Activated CD8-positive, alpha-beta T cell treated with anti-CD3 and anti-CD28 coated beads for 36 hours (primary cell): ENCODE measurements around the gene ATP6V1C2. TPM values are rescaled to one million over a fixed set of nuclear protein-coding genes. Genes with fewer than 3 reads are reported as not detected.

ENCODE experiments used
- ATAC-seq: fragments of 200-7000 bp; cut with Tn5 transposase; one replicate; pipeline ENCODE4 v1.10.0; 2021; ENCODE audit warnings: mild to moderate bottlenecking, moderate library complexity
- CTCF ChIA-PET: fragments of 350-600 bp; sonication (Branson Sonifier 250); formaldehyde crosslinking; loops from one replicate; lab custom pipeline; 2021; ENCODE audit warnings: antibody characterized with exemption; lab: Charles Lee
- POLR2A ChIA-PET: fragments of 350-600 bp; sonication (Branson Sonifier 250); formaldehyde crosslinking; loops from one replicate; lab custom pipeline; 2021; ENCODE audit warnings: antibody characterized with exemption; lab: Charles Lee
- DNase-seq: peaks from one replicate; pipeline ENCODE4 v3.0.0-alpha.2; 2020
- H3K27ac Mint-ChIP-seq: one replicate; pipeline ENCODE4 v1.8.0; 2021; ENCODE audit warnings: mild to moderate bottlenecking, mixed read lengths
- H3K27me3 Mint-ChIP-seq: one replicate; pipeline ENCODE4 v1.8.0; 2021; ENCODE audit warnings: mixed read lengths
- H3K36me3 Mint-ChIP-seq: one replicate; pipeline ENCODE4 v1.8.0; 2021; ENCODE audit warnings: low read depth, mixed read lengths
- H3K4me1 Mint-ChIP-seq: one replicate; pipeline ENCODE4 v1.8.0; 2021; ENCODE audit warnings: low read depth, mixed read lengths
- H3K4me3 Mint-ChIP-seq: one replicate; pipeline ENCODE4 v1.8.0; 2021; ENCODE audit warnings: mild to moderate bottlenecking, moderate library complexity, mixed read lengths
- H3K9me3 Mint-ChIP-seq: one replicate; pipeline ENCODE4 v1.8.0; 2021; ENCODE audit warnings: mixed read lengths
- intact Hi-C: fragments of 100-400 bp; cut with micrococcal nuclease; formaldehyde crosslinking; loops from one replicate; pipeline ENCODE4 v1.10.0; 2022
- total RNA-seq, 2 experiments: library from RNA; stranded (reverse); gene quantifications; one replicate each; pipeline ENCODE4 v1.2.3, GENCODE V29; 2021
- TF ChIP-seq, protein P1 (sequence below): fragments of 200-600 bp; IDR thresholded peaks from one replicate; pipeline ENCODE4 v1.8.0; 2022; ENCODE audit warnings: antibody characterized with exemption, mild to moderate bottlenecking

Gene ATP6V1C2
- total RNA-seq, 2 experiments from 2014 or later: not detected

DNA sequence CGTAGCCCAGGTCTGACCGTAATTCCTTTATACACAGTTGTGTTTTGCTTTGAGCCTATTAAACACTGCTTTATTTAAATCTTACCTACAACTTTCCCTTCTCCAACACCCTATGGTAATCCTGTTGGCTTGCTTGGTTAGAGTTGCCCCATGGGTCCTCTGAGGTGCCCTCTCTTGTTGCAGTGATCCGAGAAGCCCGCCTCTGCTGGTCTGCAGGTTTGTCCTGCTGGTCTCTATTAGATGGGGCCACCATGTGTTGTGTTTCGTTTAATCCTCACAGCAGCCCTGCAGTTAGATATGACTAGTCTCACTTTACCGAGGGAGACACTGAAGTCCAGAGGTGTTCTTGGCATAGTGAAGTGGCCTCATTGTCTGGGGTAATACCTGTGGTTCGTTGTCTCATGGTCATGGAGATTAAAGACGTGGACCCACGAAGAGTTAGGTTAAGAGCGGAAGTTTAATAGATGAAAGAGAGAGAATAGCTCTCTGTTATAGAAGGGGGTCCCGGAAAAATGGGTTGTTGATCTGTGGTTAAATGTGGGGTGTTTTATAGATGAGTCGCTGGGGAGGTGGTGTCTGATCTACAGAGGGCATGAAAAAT, 98.4 kb downstream of the ATP6V1C2 start:
- TF ChIP-seq, protein P1, sequence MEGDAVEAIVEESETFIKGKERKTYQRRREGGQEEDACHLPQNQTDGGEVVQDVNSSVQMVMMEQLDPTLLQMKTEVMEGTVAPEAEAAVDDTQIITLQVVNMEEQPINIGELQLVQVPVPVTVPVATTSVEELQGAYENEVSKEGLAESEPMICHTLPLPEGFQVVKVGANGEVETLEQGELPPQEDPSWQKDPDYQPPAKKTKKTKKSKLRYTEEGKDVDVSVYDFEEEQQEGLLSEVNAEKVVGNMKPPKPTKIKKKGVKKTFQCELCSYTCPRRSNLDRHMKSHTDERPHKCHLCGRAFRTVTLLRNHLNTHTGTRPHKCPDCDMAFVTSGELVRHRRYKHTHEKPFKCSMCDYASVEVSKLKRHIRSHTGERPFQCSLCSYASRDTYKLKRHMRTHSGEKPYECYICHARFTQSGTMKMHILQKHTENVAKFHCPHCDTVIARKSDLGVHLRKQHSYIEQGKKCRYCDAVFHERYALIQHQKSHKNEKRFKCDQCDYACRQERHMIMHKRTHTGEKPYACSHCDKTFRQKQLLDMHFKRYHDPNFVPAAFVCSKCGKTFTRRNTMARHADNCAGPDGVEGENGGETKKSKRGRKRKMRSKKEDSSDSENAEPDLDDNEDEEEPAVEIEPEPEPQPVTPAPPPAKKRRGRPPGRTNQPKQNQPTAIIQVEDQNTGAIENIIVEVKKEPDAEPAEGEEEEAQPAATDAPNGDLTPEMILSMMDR: no peak
- Mint-ChIP-seq H3K27ac (no peak overlapping the region), H3K4me1 (no peaks in the 10 kb centered on the region), H3K36me3 (no peaks in the 10 kb centered on the region), H3K27me3 (peaks cover 6% of the 10 kb centered on the region), H3K9me3 (no peaks in the 10 kb centered on the region), H3K4me3 (no peak overlapping the region)
- ATAC-seq (no peak), DNase-seq (no peak)
- ChIA-PET POLR2A (no interaction called here), CTCF (interaction anchor here (1.3 to 5.4 kb wide), 2 partner anchors 13 to 763 kb away, joined by 3 to 50 read pairs; no protein-coding TSS in a partner anchor)
- intact Hi-C loops: no loop called here

DNA sequence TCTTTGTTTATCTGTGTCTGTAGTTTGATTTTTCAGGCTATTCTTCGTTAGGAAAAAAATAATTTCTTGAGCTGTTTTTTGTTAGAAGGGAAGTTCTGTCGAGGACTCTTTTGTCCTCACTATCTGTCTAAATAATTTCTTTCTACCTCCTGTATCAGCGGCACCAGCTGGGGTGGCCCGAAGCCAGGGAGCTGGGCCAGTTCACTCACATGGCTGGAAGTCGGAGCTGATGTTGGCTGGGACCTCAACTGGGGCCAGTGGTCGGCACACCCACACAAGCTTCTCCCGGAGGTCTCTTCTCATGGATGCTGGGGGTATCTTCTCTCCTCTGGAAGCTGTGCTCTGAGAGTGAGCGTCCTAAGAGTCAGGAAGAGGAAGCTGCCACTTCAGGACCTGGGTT, 99.1 kb downstream of the ATP6V1C2 start:
- Mint-ChIP-seq H3K4me1 (no peaks in the 10 kb centered on the region), H3K27me3 (peaks cover 9% of the 10 kb centered on the region), H3K4me3 (no peak overlapping the region), H3K27ac (no peak overlapping the region), H3K36me3 (no peaks in the 10 kb centered on the region), H3K9me3 (no peaks in the 10 kb centered on the region)
- no peak for DNase-seq
- CTCF ChIA-PET: interaction anchor here (0.7 to 5.4 kb wide), 5 partner anchors 12 to 763 kb away, joined by 3 to 50 read pairs (median 3); no protein-coding TSS in a partner anchor
- no peak for ATAC-seq
- POLR2A ChIA-PET: no interaction called here
- intact Hi-C loops: no loop called here
- TF ChIP-seq, protein P1: no peak

DNA sequence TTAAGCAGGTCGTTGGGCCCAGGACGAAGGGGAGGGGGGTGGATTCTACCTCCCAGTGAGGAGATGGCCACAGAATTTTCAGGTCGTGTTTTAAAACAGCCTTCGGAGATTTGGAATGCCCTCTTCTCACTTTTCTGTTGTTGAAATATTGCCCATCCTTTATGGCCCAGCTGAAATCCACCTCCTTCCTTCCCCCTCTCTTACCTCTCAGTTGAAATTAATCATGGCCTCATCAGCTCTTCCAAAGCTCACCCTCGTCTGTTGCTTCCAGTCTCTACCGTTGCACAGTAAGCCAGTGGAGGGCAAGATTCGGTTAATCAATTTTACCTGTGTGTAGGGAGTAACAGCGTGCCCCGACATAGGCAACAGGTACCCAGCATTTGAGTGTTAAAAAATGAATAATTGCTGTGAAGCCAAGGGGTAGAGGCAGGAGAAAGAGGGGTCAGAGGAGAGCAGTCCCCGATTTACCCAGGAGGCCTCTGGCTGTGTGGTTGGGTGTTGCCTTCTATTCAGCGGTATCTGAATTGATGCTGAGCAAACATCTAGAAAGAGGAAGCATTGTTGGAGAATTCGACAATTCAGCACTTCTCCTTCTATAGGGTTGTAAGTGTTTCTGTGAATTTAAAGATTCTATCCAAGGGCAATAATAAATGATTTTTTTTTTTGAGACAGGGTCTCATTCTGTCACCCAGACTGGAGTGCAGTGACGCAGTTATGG, 99.7 kb downstream of the ATP6V1C2 start:
- Mint-ChIP-seq H3K4me1 (no peaks in the 10 kb centered on the region), H3K27me3 (peaks cover 14% of the 10 kb centered on the region), H3K9me3 (no peaks in the 10 kb centered on the region), H3K27ac (no peak overlapping the region), H3K4me3 (no peak overlapping the region), H3K36me3 (no peaks in the 10 kb centered on the region)
- no peak for DNase-seq
- ChIA-PET CTCF (interaction anchor here (0.7 to 5.4 kb wide), 6 partner anchors 12 to 762 kb away, joined by 3 to 50 read pairs (median 3); no protein-coding TSS in a partner anchor), POLR2A (no interaction called here)
- ATAC-seq: no peak
- intact Hi-C loops: no loop called here
- TF ChIP-seq, protein P1: no peak

DNA sequence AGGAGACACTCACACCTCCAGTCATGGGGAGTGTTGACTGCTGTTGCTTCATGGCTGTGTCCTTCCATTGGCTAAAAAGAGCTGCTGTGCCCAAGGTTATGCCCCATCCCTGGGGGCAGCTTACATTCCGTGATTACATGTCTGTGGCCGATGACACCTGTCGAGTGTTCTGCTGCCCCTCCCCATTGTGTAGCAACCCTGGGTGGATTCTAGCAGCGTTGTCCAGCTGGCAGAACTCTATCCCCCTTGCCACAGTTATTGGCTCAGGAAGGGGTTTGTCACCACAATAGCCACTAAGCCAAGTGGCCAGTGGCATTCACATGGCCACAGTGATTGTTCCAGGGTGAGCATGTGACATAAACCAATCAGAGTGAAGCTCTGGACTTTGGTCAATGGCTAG, 102.8 kb downstream of the ATP6V1C2 start:
- Mint-ChIP-seq H3K27ac (no peak overlapping the region), H3K9me3 (no peaks in the 10 kb centered on the region), H3K36me3 (no peaks in the 10 kb centered on the region), H3K4me1 (no peaks in the 10 kb centered on the region), H3K27me3 (peaks cover 16% of the 10 kb centered on the region), H3K4me3 (no peak overlapping the region)
- intact Hi-C loops: no loop called here
- POLR2A ChIA-PET: no interaction called here
- ATAC-seq (no peak), DNase-seq (no peak)
- TF ChIP-seq, protein P1: no peak
- CTCF ChIA-PET: interaction anchor here (0.7 to 5.4 kb wide), 4 partner anchors 9 to 308 kb away, joined by 3 to 50 read pairs (median 6); no protein-coding TSS in a partner anchor

DNA sequence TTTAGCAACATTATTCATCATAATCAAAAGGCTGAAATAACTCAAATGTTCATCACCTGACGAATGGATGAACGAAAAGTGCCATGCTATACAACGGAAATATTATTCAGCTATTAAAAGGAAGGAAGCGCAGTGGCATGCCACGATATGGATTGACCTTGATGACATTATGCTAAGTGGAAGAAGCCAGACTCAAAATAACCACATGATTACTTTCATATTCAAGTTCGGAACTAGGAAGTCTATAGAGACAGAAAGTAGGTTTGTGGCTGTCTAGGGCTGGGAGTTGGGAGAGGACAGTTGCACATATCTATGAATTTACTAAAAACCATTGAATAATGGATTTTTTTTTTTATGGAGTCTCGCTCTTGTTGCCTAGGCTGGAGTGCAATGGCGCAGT, 104.6 kb downstream of the ATP6V1C2 start:
- TF ChIP-seq, protein P1: no peak
- ChIA-PET POLR2A (no interaction called here), CTCF (interaction anchor here (1.4 kb wide), 1 partner anchor 9 kb away, joined by 3 read pairs; no protein-coding TSS in a partner anchor)
- H3K36me3 Mint-ChIP-seq: no peaks in the 10 kb centered on the region
- H3K27ac Mint-ChIP-seq: no peak overlapping the region
- DNase-seq (no peak), ATAC-seq (no peak)
- no peaks in the 10 kb centered on the region for H3K9me3 Mint-ChIP-seq
- H3K4me1 Mint-ChIP-seq: no peaks in the 10 kb centered on the region
- no peak overlapping the region for H3K4me3 Mint-ChIP-seq
- peaks cover 19% of the 10 kb centered on the region for H3K27me3 Mint-ChIP-seq
- intact Hi-C loops: no loop called here
